K562 (cell line): ENCODE data around the gene CLEC3B.

Experiments used
- CTCF ChIP-seq, 3 experiments: IDR thresholded peaks in 2 of 3; conservative IDR thresholded peaks in 1 of 3; 2 replicates each; pipeline ENCODE4 v1.5.1; 2011 to 2012; ENCODE audit warnings: low read length in 3 of 3, mild to moderate bottlenecking in 3 of 3, control low read depth in 2 of 3, improper control_type of control experiment in 1 of 3, inconsistent platforms in 1 of 3, low read depth in 1 of 3, mixed read lengths in 1 of 3, moderate library complexity in 1 of 3; ENCODE audit not compliant: insufficient read depth in 2 of 3
- ETS1 ChIP-seq: conservative IDR thresholded peaks from 2 replicates; pipeline ENCODE4 v1.6.1; 2011; ENCODE audit warnings: low read depth, mild to moderate bottlenecking, low read length; ENCODE audit not compliant: control insufficient read depth
- NRF1 ChIP-seq, 2 experiments: fragments of 450-650 bp; IDR thresholded peaks in 1 of 2; conservative IDR thresholded peaks in 1 of 2; 2 replicates each; pipeline ENCODE4 v1.6.1; 2014; ENCODE audit warnings: mild to moderate bottlenecking in 2 of 2
- SPI1 ChIP-seq: IDR thresholded peaks from 2 replicates; pipeline ENCODE4 v1.6.1; 2011; ENCODE audit warnings: low read depth, low read length, control low read depth, borderline replicate concordance
- TSHZ1 ChIP-seq: fragments of 250-450 bp; sonication (Bioruptor Pico); IDR thresholded peaks from 2 replicates; pipeline ENCODE4 v1.4.0; 2020; ENCODE audit warnings: mild to moderate bottlenecking, moderate library complexity
- ZC3H4 ChIP-seq: sonication (generic); formaldehyde crosslinking; IDR thresholded peaks from 2 replicates; pipeline ENCODE4 v1.9.0; 2021; ENCODE audit warnings: missing genetic modification reagents, borderline replicate concordance
- ZNF407 ChIP-seq: fragments of 450-650 bp; IDR thresholded peaks from 2 replicates; pipeline ENCODE4 v1.6.1; 2016; ENCODE audit warnings: low read depth

- no peak for TF ChIP-seq ZC3H4 (CRISPR knock-in tag)
- no peak for TF ChIP-seq CTCF (IDR thresholded peaks at IDR 0.05 in 2 of 3, conservative IDR thresholded peaks at IDR 0.05 in 1 of 3; ENCODE audit: insufficient read depth in 2 of 3, low read depth in 1 of 3, low read length in 3 of 3)
- no peak for TF ChIP-seq SPI1
- TF ChIP-seq NRF1 (conservative IDR thresholded peaks at IDR 0.05 in 1 of 2, IDR thresholded peaks at IDR 0.05 in 1 of 2), result no peak
- no peak for TF ChIP-seq TSHZ1 (CRISPR knock-in tag)
- TF ChIP-seq ZNF407, result no peak
- TF ChIP-seq ETS1, result no peak
Observed at GRCh38 chr3:45017821-45018220, 8.3 kb upstream of the CLEC3B start.
